ENCODE results near the gene SP9.

DNA sequence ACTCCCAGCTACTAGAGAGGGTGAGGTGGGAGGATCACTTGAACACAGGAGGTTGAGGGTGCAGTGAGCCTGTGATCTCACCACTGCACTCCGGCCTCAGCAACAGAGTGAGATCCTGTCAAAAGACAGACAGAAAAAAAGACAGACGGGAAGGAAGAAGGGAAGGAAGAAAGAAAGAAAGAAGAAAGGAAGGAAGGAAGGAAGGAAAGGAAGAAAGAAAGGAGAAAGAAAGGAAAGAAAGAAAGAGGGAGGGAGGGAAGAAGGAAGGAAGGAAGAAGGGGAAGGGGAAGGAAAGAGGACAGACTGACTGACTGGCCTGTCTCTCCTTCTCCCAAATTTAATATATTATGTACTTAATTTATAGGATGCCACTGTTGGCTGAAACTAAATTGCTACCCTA lies 21.6 kb downstream of the SP9 start:
- no peak for TF ChIP-seq CTCF (IDR thresholded peaks at IDR 0.05)
- no peak for TF ChIP-seq EZH2 (IDR thresholded peaks at IDR 0.05)
- TF ChIP-seq EZH2phosphoT487 (IDR thresholded peaks at IDR 0.05), result no peak
